ENCODE data around the gene AIDA. TPM values are rescaled to one million over a fixed set of nuclear protein-coding genes. Genes with fewer than 3 reads are reported as not detected.
A peak's percentile ranks its signal among the peaks of the same experiment; 100 is the strongest.

Gene AIDA
- total RNA-seq, 8 experiments from 2014 or later = 25.8 to 123 (median 46.3) TPM

GRCh38 chr1:222736470-222736869, 24.2 kb upstream of the AIDA start:
- WGBS, 10 experiments = 28 to 80% (median 40%) methylated on average over 1 to 5 of the region's 5 CpGs; no CpG with 5 or more reads in 4 of the 10 experiments
- ATAC-seq (replicated peaks in 6 of 8) = no peak
- no peaks in the 10 kb centered on the region for H3K4me1 ChIP-seq (replicated peaks in 1 of 2)
- in situ Hi-C loops (cut with MboI; ENCODE audit: low pct_unique_long_range_greater_than_20kb in 2 of 9, low sequenced_read_pairs in 9 of 9, unreplicated experiment in 9 of 9) = no loop called here
- no peak overlapping the region for H3K27ac ChIP-seq
- H3K4me3 ChIP-seq = no peak overlapping the region

- in situ Hi-C loops (cut with MboI; ENCODE audit: low pct_unique_long_range_greater_than_20kb in 2 of 9, low sequenced_read_pairs in 9 of 9, unreplicated experiment in 9 of 9) = no loop called here
- Histone ChIP-seq H3K4me1 (replicated peaks in 1 of 2) (no peaks in the 10 kb centered on the region), H3K4me3 (no peak overlapping the region), H3K27ac (no peak overlapping the region)
- WGBS, 10 experiments = 20 to 100% (median 86%) methylated on average over 1 of the region's 1 CpG; no CpG with 5 or more reads in 3 of the 10 experiments
- no peak for ATAC-seq (replicated peaks in 6 of 8)
Observed at GRCh38 chr1:222734740-222735139, 22.4 kb upstream of the AIDA start.

- Histone ChIP-seq H3K27ac (no peak overlapping the region), H3K4me3 (no peak overlapping the region), H3K4me1 (replicated peaks in 1 of 2) (no peaks in the 10 kb centered on the region)
- in situ Hi-C loops (cut with MboI; ENCODE audit: low pct_unique_long_range_greater_than_20kb in 2 of 9, low sequenced_read_pairs in 9 of 9, unreplicated experiment in 9 of 9) = no loop called here
- no peak for ATAC-seq (replicated peaks in 6 of 8)
- 73 to 100% (median 94%) methylated on average over 1 to 3 of the region's 3 CpGs; no CpG with 5 or more reads in 1 of the 10 experiments for WGBS, 10 experiments
Observed at GRCh38 chr1:222732216-222733159, 20.2 kb upstream of the AIDA start.

- 82 to 100% (median 100%) methylated on average over 1 of the region's 1 CpG for WGBS, 10 experiments
- Histone ChIP-seq H3K27ac (no peak overlapping the region), H3K4me3 (no peak overlapping the region), H3K4me1 (replicated peaks in 1 of 2) (no peaks in the 10 kb centered on the region)
- in situ Hi-C loops (cut with MboI; ENCODE audit: low pct_unique_long_range_greater_than_20kb in 2 of 9, low sequenced_read_pairs in 9 of 9, unreplicated experiment in 9 of 9) = no loop called here
- ATAC-seq (replicated peaks in 6 of 8) = no peak
Observed at GRCh38 chr1:222730866-222731265, 18.6 kb upstream of the AIDA start.

GRCh38 chr1:222728746-222729145, 16.5 kb upstream of the AIDA start:
- 33 to 100% (median 84%) methylated on average over 1 of the region's 1 CpG; no CpG with 5 or more reads in 2 of the 10 experiments for WGBS, 10 experiments
- Histone ChIP-seq H3K27ac (no peak overlapping the region), H3K4me1 (replicated peaks in 1 of 2) (no peaks in the 10 kb centered on the region), H3K4me3 (no peak overlapping the region)
- no peak for ATAC-seq (replicated peaks in 6 of 8)
- in situ Hi-C loops (cut with MboI; ENCODE audit: low pct_unique_long_range_greater_than_20kb in 2 of 9, low sequenced_read_pairs in 9 of 9, unreplicated experiment in 9 of 9) = no loop called here

- Histone ChIP-seq H3K27ac (no peak overlapping the region), H3K4me1 (replicated peaks in 1 of 2) (peaks cover 0 to 4% of the 10 kb centered on the region in 2 donors), H3K4me3 (no peak overlapping the region)
- 84 to 100% (median 100%) methylated on average over 1 to 2 of the region's 2 CpGs; no CpG with 5 or more reads in 3 of the 10 experiments for WGBS, 10 experiments
- in situ Hi-C loops (cut with MboI; ENCODE audit: low pct_unique_long_range_greater_than_20kb in 2 of 9, low sequenced_read_pairs in 9 of 9, unreplicated experiment in 9 of 9) = no loop called here
- ATAC-seq (replicated peaks in 6 of 8) = no peak
Observed at GRCh38 chr1:222716393-222716792, 4.1 kb upstream of the AIDA start.

GRCh38 chr1:222713091-222713961, 1.0 kb upstream of the AIDA start:
- Histone ChIP-seq H3K27ac (peak overlapping the region; percentile 98 to 99), H3K4me1 (replicated peaks in 1 of 2) (peaks cover 3 to 14% of the 10 kb centered on the region in 2 donors), H3K4me3 (peak overlapping the region; percentile 63 to 93 (median 90))
- in situ Hi-C loops (cut with MboI; ENCODE audit: low pct_unique_long_range_greater_than_20kb in 2 of 9, low sequenced_read_pairs in 9 of 9, unreplicated experiment in 9 of 9) = no loop called here
- ATAC-seq (replicated peaks in 6 of 8) = peak; percentile 26 to 78 (median 74)
- 0 to 4% (median 1%) methylated on average over 2 to 35 of the region's 39 CpGs; no CpG with 5 or more reads in 1 of the 10 experiments for WGBS, 10 experiments

- ATAC-seq (replicated peaks in 6 of 8) = peak; percentile 39 to 55 (median 43)
- H3K4me1 ChIP-seq (replicated peaks in 1 of 2) = peaks cover 3 to 14% of the 10 kb centered on the region in 2 donors
- H3K4me3 ChIP-seq = peak overlapping the region; percentile 63 to 93 (median 90)
- in situ Hi-C loops (cut with MboI; ENCODE audit: low pct_unique_long_range_greater_than_20kb in 2 of 9, low sequenced_read_pairs in 9 of 9, unreplicated experiment in 9 of 9) = no loop called here
- 0 to 3% (median 0%) methylated on average over 3 to 30 of the region's 42 CpGs; no CpG with 5 or more reads in 1 of the 10 experiments for WGBS, 10 experiments
- peak overlapping the region; percentile 37 to 99 for H3K27ac ChIP-seq
Observed at GRCh38 chr1:222711319-222712252, 705 bp downstream of the AIDA start.

GRCh38 chr1:222709700-222710153, 2.6 kb downstream of the AIDA start:
- H3K27ac ChIP-seq = no peak overlapping the region
- peaks cover 3 to 14% of the 10 kb centered on the region in 2 donors for H3K4me1 ChIP-seq (replicated peaks in 1 of 2)
- in situ Hi-C loops (cut with MboI; ENCODE audit: low pct_unique_long_range_greater_than_20kb in 2 of 9, low sequenced_read_pairs in 9 of 9, unreplicated experiment in 9 of 9) = no loop called here
- no peak for ATAC-seq (replicated peaks in 6 of 8)
- 65 to 100% (median 83%) methylated on average over 1 to 5 of the region's 5 CpGs for WGBS, 10 experiments
- peak overlapping the region in 3 of 5 donors; percentile 63 to 93 (median 86) for H3K4me3 ChIP-seq

- in situ Hi-C loops (cut with MboI; ENCODE audit: low pct_unique_long_range_greater_than_20kb in 2 of 9, low sequenced_read_pairs in 9 of 9, unreplicated experiment in 9 of 9) = no loop called here
- peaks cover 3 to 10% of the 10 kb centered on the region in 2 donors for H3K4me1 ChIP-seq (replicated peaks in 1 of 2)
- no peak for ATAC-seq (replicated peaks in 6 of 8)
- H3K27ac ChIP-seq = no peak overlapping the region
- H3K4me3 ChIP-seq = no peak overlapping the region
- 75 to 100% (median 87%) methylated on average over 1 to 4 of the region's 4 CpGs for WGBS, 10 experiments
Observed at GRCh38 chr1:222706815-222707214, 5.5 kb downstream of the AIDA start.

- H3K4me1 ChIP-seq (replicated peaks in 1 of 2) = no peaks in the 10 kb centered on the region
- in situ Hi-C loops (cut with MboI; ENCODE audit: low pct_unique_long_range_greater_than_20kb in 2 of 9, low sequenced_read_pairs in 9 of 9, unreplicated experiment in 9 of 9) = no loop called here
- WGBS, 10 experiments = 36 to 100% (median 98%) methylated on average over 1 of the region's 1 CpG; no CpG with 5 or more reads in 2 of the 10 experiments
- ATAC-seq (replicated peaks in 6 of 8) = no peak
- H3K4me3 ChIP-seq = no peak overlapping the region
- H3K27ac ChIP-seq = no peak overlapping the region
Observed at GRCh38 chr1:222704260-222704659, 8.0 kb downstream of the AIDA start.

GRCh38 chr1:222702210-222702609, 10.1 kb downstream of the AIDA start:
- in situ Hi-C loops (cut with MboI; ENCODE audit: low pct_unique_long_range_greater_than_20kb in 2 of 9, low sequenced_read_pairs in 9 of 9, unreplicated experiment in 9 of 9) = no loop called here
- Histone ChIP-seq H3K27ac (no peak overlapping the region), H3K4me1 (replicated peaks in 1 of 2) (no peaks in the 10 kb centered on the region), H3K4me3 (no peak overlapping the region)
- ATAC-seq (replicated peaks in 6 of 8) = no peak
- 75 to 100% (median 89%) methylated on average over 3 to 4 of the region's 4 CpGs for WGBS, 10 experiments

Data from motor neuron (in vitro differentiated cells).